Pancreas (tissue), 10 donors: ENCODE measurements around the gene CTTNBP2NL. TPM values are rescaled to one million over a fixed set of nuclear protein-coding genes. Genes with fewer than 3 reads are reported as not detected.

Source experiments
- ATAC-seq, 4 donors: fragments of 200-7000 bp; cut with Tn5 transposase; one replicate each; pipeline versions ENCODE4 v1.8.0 to v1.9.1; 2020; ENCODE audit warnings: mild to moderate bottlenecking in 4 of 4, moderate library complexity in 4 of 4
- DNase-seq, 6 donors: peaks; one replicate each; pipeline ENCODE4 v3.0.0-alpha.2; 2020
- FAIRE-seq: peaks from 2 replicates; lab custom pipeline; 2012; peaks lifted over from hg19 to GRCh38; lab: Jason Lieb, UNC
- H3K27ac ChIP-seq, 4 donors: fragments of 200-600 bp; sonication (generic); 1 replicate in 3 of 4; 2 replicates in 1 of 4; pipeline versions ENCODE4 v1.5.0 to v1.8.0; 2020
- H3K27me3 ChIP-seq, 4 donors: fragments of 200-600 bp; one replicate each; pipeline ENCODE4 v1.8.0; 2021
- H3K36me3 ChIP-seq, 3 donors: fragments of 200-600 bp; sonication (generic) in 1 of 3; one replicate each; pipeline versions ENCODE4 v1.5.0 to v1.8.0; 2020 to 2021
- H3K4me1 ChIP-seq, 3 donors: fragments of 200-600 bp; one replicate each; pipeline ENCODE4 v1.8.0; 2021
- H3K4me3 ChIP-seq, 4 donors: fragments of 200-600 bp; sonication (generic) in 2 of 4; one replicate each; pipeline versions ENCODE4 v1.5.0 to v1.8.0; 2020 to 2021
- H3K9me3 ChIP-seq, 4 donors: fragments of 200-600 bp; one replicate each; pipeline ENCODE4 v1.8.0; 2021
- WGBS, 2 donors: extraction: QIAGEN DNeasy Blood & Tissue Kit; methylation state at CpG; one replicate each; pipeline ENCODE4 v1.1.7; 2013; 5-methylcytosine and 5-hydroxymethylcytosine counted together
- intact Hi-C, 3 donors: fragments of 100-400 bp; cut with DNase I; formaldehyde crosslinking; loops; one replicate each; pipeline versions ENCODE4 v1.11.1 to v1.14.2; 2022
- polyA plus RNA-seq, 2 donors: library from polyadenylated mRNA; stranded (reverse); fragments of 200-250 nt; gene quantifications; one replicate each; pipeline ENCODE4 v1.2.3, GENCODE V29; 2013
- total RNA-seq, 6 donors: library from RNA; stranded (reverse); fragmentation: NEBNext Ultra II Directional in 4 of 6; extraction: Animal tissue kit (Norgen Biotek cat#: 25700) in 4 of 6; gene quantifications; one replicate each; pipeline versions ENCODE4 v1.2.1 to v1.2.4, GENCODE V29; 2021 to 2023
- TF ChIP-seq, protein P1 (sequence below), 4 donors: fragments of 200-600 bp; sonication (generic) in 3 of 4; IDR thresholded peaks; one replicate each; pipeline versions ENCODE4 v1.5.0 to v1.8.0; 2021; ENCODE audit warnings: antibody characterized with exemption in 4 of 4
- donor health status: healthy with polysubstance abuse.
- donor health status: DM: no; HTN: no; CAD: no; lungs with moderate emphysema.
- donor health status: DM: no; HTN: no; CAD: no.
- donor health status: control.
- donor health status: control.
- donor health status: Bipolar disorder and iron deficiency.
- donor health status: DM: yes; HTN: yes; CAD: no.
- donor health status: DM: no; HTN: no; CAD: no.
- donor health status: DM: no; HTN: no; CAD: no.
- donor health status: DM: yes; HTN: yes; CAD: no.

CTTNBP2NL gene
- total and polyA plus RNA-seq, 8 donors, result 2.8 to 24.0 (median 5.8) TPM

GRCh38 chr1:112439592-112439991 is 43.6 kb downstream of the CTTNBP2NL start:
- DNase-seq (no peak), ATAC-seq (no peak)

GRCh38 chr1:112440574-112440973 is 44.6 kb downstream of the CTTNBP2NL start:
- no peak for DNase-seq
- TF ChIP-seq, protein P1, sequence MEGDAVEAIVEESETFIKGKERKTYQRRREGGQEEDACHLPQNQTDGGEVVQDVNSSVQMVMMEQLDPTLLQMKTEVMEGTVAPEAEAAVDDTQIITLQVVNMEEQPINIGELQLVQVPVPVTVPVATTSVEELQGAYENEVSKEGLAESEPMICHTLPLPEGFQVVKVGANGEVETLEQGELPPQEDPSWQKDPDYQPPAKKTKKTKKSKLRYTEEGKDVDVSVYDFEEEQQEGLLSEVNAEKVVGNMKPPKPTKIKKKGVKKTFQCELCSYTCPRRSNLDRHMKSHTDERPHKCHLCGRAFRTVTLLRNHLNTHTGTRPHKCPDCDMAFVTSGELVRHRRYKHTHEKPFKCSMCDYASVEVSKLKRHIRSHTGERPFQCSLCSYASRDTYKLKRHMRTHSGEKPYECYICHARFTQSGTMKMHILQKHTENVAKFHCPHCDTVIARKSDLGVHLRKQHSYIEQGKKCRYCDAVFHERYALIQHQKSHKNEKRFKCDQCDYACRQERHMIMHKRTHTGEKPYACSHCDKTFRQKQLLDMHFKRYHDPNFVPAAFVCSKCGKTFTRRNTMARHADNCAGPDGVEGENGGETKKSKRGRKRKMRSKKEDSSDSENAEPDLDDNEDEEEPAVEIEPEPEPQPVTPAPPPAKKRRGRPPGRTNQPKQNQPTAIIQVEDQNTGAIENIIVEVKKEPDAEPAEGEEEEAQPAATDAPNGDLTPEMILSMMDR (IDR thresholded peaks at IDR 0.05), result no peak
- no peak for ATAC-seq
- Histone ChIP-seq H3K4me3 (no peak overlapping the region), H3K9me3 (no peaks in the 10 kb centered on the region), H3K4me1 (no peaks in the 10 kb centered on the region), H3K36me3 (no peaks in the 10 kb centered on the region), H3K27me3 (no peaks in the 10 kb centered on the region), H3K27ac (no peak overlapping the region)
- 46 to 47% methylated on average over 5 of the region's 5 CpGs for WGBS, 2 donors
- intact Hi-C loops, result no loop called here
- no peak for FAIRE-seq

More at GRCh38 chr1:112439592-112439991, 43.6 kb downstream of the CTTNBP2NL start:
- Histone ChIP-seq H3K9me3 (no peaks in the 10 kb centered on the region), H3K4me1 (no peaks in the 10 kb centered on the region), H3K27ac (no peak overlapping the region), H3K4me3 (no peak overlapping the region), H3K36me3 (no peaks in the 10 kb centered on the region), H3K27me3 (no peaks in the 10 kb centered on the region)
- intact Hi-C loops, result no loop called here
- no peak for FAIRE-seq
- TF ChIP-seq, protein P1 (IDR thresholded peaks at IDR 0.05), result no peak
- 80 to 81% methylated on average over 2 of the region's 2 CpGs for WGBS, 2 donors

DNA sequence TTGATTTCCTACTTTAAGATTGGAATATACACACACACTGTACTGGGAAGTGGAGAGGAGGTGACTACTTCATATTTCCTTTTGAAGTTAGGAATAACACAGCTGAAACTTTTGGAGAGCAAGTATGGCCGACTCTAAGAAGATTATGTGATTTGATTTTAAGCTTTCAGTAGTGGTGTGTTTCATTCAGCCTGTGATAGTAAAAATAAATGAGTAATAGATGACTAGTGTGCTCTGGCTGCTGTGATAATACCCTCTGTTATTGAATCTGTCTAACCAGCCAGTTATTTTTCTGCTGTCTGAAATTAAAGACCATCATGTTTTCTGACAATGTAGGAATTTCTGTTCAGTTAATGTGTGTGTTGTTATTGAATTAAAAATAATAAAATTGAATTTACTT is 48.3 kb downstream of the CTTNBP2NL start:
- H3K27ac ChIP-seq, result no peak overlapping the region
- H3K36me3 ChIP-seq, result no peaks in the 10 kb centered on the region
- peaks cover 0 to 5% (median under 1%) of the 10 kb centered on the region in 3 donors for H3K4me1 ChIP-seq
- no peak for DNase-seq
- no peaks in the 10 kb centered on the region for H3K27me3 ChIP-seq
- 49 to 65% methylated on average over 1 of the region's 1 CpG for WGBS, 2 donors
- intact Hi-C loops, result no loop called here
- no peak overlapping the region for H3K4me3 ChIP-seq
- no peaks in the 10 kb centered on the region for H3K9me3 ChIP-seq
- no peak for FAIRE-seq
- TF ChIP-seq, protein P1 (IDR thresholded peaks at IDR 0.05), result no peak
- ATAC-seq, result no peak

- TF ChIP-seq, protein P1 (IDR thresholded peaks at IDR 0.05), result no peak
- WGBS, 2 donors, result 67 to 83% methylated on average over 1 of the region's 1 CpG
- intact Hi-C loops, result no loop called here
- FAIRE-seq (no peak), ATAC-seq (no peak), DNase-seq (no peak)
- Histone ChIP-seq H3K27me3 (no peaks in the 10 kb centered on the region), H3K36me3 (no peaks in the 10 kb centered on the region), H3K27ac (no peak overlapping the region), H3K4me3 (no peak overlapping the region), H3K4me1 (peaks cover 0 to 5% (median 5%) of the 10 kb centered on the region in 3 donors), H3K9me3 (no peaks in the 10 kb centered on the region)
Measured at GRCh38 chr1:112445596-112445995, 49.6 kb downstream of the CTTNBP2NL start.

GRCh38 chr1:112446411-112446810 is 50.4 kb downstream of the CTTNBP2NL start:
- Histone ChIP-seq H3K27me3 (no peaks in the 10 kb centered on the region), H3K9me3 (no peaks in the 10 kb centered on the region), H3K27ac (no peak overlapping the region), H3K36me3 (no peaks in the 10 kb centered on the region), H3K4me1 (peaks cover 0 to 7% (median 5%) of the 10 kb centered on the region in 3 donors), H3K4me3 (no peak overlapping the region)
- intact Hi-C loops, result no loop called here
- ATAC-seq, result no peak
- no peak for FAIRE-seq
- DNase-seq, result no peak
- 86 to 95% methylated on average over 1 of the region's 1 CpG for WGBS, 2 donors
- TF ChIP-seq, protein P1 (IDR thresholded peaks at IDR 0.05), result no peak
